ENCODE measurements around the gene CRTC3. TPM values are rescaled to one million over a fixed set of nuclear protein-coding genes. Genes with fewer than 3 reads are reported as not detected.

CRTC3 gene
- total and polyA plus RNA-seq, 2 donors (not counting 3 experiments of a cell fraction or from before 2014, with no cell fraction given) = 16.2 to 26.4 TPM

- H3K27me3 ChIP-seq (ENCODE audit: control insufficient read depth in 2 of 2, insufficient read depth in 2 of 2, low read length in 2 of 2) = no peaks in the 10 kb centered on the region
- BruUV-seq (replicated peaks) = no TSS peak
- H3K9me1 ChIP-seq (replicated peaks; ENCODE audit: control insufficient read depth, extremely low read depth, insufficient read depth, low read length) = no peaks in the 10 kb centered on the region
- FAIRE-seq (no peak), DNase-seq (ENCODE audit: low read depth, low spot score) (no peak)
- H3K36me3 ChIP-seq (ENCODE audit: control insufficient read depth in 2 of 2, extremely low read depth in 1 of 2, insufficient read depth in 2 of 2, low read length in 2 of 2) = no peaks in the 10 kb centered on the region
- no peak overlapping the region for H3K9ac ChIP-seq (replicated peaks; ENCODE audit: extremely low read depth, insufficient read depth, low read length)
- H3K27ac ChIP-seq (ENCODE audit: insufficient read depth, low read depth, low read length) = no peak overlapping the region
- no peak overlapping the region for H3K4me3 ChIP-seq (replicated peaks in 1 of 3; ENCODE audit: insufficient read depth in 1 of 3, low read depth in 1 of 3, low read length in 3 of 3)
- H3K9me3 ChIP-seq (replicated peaks; ENCODE audit: control insufficient read depth, insufficient read depth, low read length) = no peaks in the 10 kb centered on the region
- intact Hi-C loops (cut with micrococcal nuclease) = no loop called here
- POLR2A ChIA-PET = no interaction called here
- no peak overlapping the region for H2AFZ ChIP-seq (ENCODE audit: low read depth, low read length)
- H3K79me2 ChIP-seq (ENCODE audit: control insufficient read depth, insufficient read depth, low read length) = no peaks in the 10 kb centered on the region
- dilution Hi-C loops (cut with MboI; ENCODE audit: extremely low pct_ligation_motif_present, low sequenced_read_pairs) = no loop called here
- TF ChIP-seq MAX (IDR thresholded peaks at IDR 0.05; ENCODE audit: insufficient read depth, insufficient read length) (no peak), CTCF (IDR thresholded peaks at IDR 0.05; ENCODE audit: extremely low read depth in 1 of 2, insufficient read depth in 1 of 2, low read depth in 1 of 2, low read length in 2 of 2) (no peak), JUN (IDR thresholded peaks at IDR 0.05; ENCODE audit: borderline replicate concordance, insufficient read depth, insufficient read length, low read depth) (no peak), FOS (IDR thresholded peaks at IDR 0.05; ENCODE audit: borderline replicate concordance, insufficient read depth, low read length) (no peak), POLR2AphosphoS5 (IDR thresholded peaks at IDR 0.05; ENCODE audit: insufficient read depth, low read depth, low read length) (no peak), EZH2 (IDR thresholded peaks at IDR 0.05; ENCODE audit: borderline replicate concordance, low read depth, low read length, severe bottlenecking) (no peak), POLR2A (IDR thresholded peaks at IDR 0.05; ENCODE audit: low read depth, low read length) (no peak), MYC (IDR thresholded peaks at IDR 0.05; ENCODE audit: low read depth, low read length) (no peak), GATA2 (IDR thresholded peaks at IDR 0.05; ENCODE audit: insufficient read depth, insufficient read length, low read depth, low read length) (no peak)
- peaks cover 7% of the 10 kb centered on the region for H3K4me1 ChIP-seq (ENCODE audit: control insufficient read depth, extremely low read depth, insufficient read depth, low read length)
- no peak overlapping the region for H3K4me2 ChIP-seq (ENCODE audit: insufficient read depth, low read length)
- no peaks in the 10 kb centered on the region for H4K20me1 ChIP-seq (replicated peaks; ENCODE audit: control insufficient read depth, extremely low read depth, insufficient read depth, low read length)
- CTCF ChIA-PET = interaction anchor here (1.1 to 2.4 kb wide), 3 partner anchors 9 to 35 kb away, joined by 3 to 10 read pairs (median 5); no protein-coding TSS in a partner anchor
Measured at GRCh38 chr15:90683371-90683770, 153.6 kb downstream of the CRTC3 start.
